T-helper 2 cell treated with Interferon-gamma antibody and Interleukin-4, amounts not matched to agents 100 ng/mL and 5 ng/mL, for 36 hours (primary cell): Measurements from ENCODE around the gene TPP2. TPM values are rescaled to one million over a fixed set of nuclear protein-coding genes. Genes with fewer than 3 reads are reported as not detected.

ENCODE experiments used
- intact Hi-C: fragments of 100-400 bp; cut with micrococcal nuclease; formaldehyde crosslinking; loops from one replicate; pipeline ENCODE4 v1.15.1; 2023
- total RNA-seq: library from RNA; stranded (reverse); gene quantifications from 2 replicates; pipeline ENCODE4 v1.2.3, GENCODE V29; 2022

Gene TPP2
- total RNA-seq, 1 donor from 2014 or later = 95.8 TPM

DNA sequence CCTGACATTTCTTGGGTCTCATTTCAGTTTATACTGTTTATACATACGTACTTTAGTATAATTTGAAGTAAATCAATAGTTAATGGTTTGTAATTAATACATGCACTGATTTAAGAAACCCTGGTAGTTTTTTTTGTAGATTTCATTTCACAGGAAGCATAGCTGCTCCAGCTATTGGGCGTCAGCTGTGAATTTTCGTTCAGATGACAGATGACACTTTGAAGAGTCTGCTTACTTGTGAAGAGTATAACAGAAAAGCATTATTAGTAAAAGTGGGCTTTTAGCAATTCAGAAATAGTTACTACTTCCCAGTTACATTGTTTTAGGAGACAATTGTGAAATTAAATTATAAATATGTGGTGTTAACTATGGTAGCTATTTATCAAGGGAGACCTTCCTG is 53.7 kb downstream of the TPP2 start:
- intact Hi-C loops = no loop called here

DNA sequence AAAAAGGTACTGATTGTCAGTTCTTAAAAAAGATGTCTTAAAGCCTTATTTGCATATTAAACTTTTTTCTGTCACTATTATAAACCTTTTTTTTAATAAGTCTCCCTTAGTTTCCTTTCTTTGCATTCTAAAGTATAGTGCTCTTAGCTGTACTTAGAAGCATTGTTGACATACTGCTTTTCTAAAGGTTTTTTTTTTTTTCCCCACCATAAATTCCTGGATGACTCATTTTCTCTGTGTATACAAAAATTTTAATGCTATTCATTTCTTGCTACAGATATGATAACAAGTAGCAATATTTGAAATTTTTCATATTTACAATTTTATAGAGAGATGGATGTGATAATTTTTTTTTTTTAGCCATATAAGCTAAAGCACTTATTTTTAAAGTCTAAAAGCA is 54.6 kb downstream of the TPP2 start:
- intact Hi-C loops = no loop called here

DNA sequence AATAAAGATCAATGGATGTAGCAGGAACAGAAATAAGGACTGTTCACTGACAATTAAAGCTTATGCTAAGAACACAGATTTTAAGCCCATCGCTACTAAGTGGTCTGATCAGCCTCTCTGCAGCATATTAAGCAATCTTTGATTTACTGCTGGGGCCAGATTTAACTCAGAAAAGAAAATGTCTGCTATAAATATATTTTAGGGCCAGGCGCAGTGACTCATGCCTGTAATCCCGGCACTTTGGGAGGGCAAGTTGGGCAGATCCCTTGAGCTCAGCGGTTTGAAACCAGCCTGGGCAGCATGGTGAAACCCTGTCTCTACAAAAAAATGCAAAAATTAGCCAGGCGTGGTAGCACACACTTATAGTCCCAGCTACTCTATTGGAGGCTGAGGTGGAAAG is 55.1 kb downstream of the TPP2 start:
- intact Hi-C loops = no loop called here

DNA sequence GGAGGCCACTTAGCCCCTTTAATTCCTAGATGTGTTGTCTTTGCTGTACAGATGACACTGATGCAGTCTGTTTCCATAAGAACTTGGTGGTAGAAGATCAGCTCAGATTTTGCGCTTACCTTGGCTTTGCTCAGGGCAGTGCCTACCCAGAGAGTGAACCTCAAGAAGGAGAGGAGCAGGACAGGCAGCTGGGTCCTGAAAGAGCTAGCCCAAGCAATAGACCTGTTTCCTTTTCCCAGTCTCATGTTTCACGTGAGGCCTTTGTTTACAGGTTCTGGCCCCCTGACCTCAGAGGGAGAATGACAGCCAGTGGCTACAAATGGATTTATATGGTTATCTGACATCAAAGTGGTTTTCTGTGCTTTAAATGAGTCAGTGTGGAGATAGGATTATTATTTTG is 58.0 kb downstream of the TPP2 start:
- intact Hi-C loops = loop anchor here (5.0 kb wide), 2 partner anchors 62 to 193 kb away; partner anchors contain the start of gene ERCC5

DNA sequence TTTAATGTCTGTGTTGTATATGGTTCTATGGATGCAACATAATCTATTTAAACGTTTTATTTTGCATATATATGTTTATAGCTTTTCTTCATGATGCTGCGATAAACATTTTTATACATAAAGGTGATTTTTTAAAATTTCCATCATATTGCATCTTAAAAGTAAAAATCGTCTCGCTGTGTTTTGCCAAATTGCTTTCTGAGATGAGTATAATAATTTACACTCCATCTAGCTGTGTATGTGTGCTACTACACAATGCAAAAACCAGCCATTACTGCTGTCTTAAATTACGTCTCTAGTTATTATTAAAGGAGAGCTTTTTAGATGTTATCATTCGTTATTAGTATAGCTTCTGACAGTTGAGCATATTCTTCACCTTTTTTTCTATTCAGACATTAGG is 60.8 kb downstream of the TPP2 start:
- intact Hi-C loops = loop anchor here (5.0 kb wide), 2 partner anchors 65 to 190 kb away; partner anchors contain the start of gene ERCC5

DNA sequence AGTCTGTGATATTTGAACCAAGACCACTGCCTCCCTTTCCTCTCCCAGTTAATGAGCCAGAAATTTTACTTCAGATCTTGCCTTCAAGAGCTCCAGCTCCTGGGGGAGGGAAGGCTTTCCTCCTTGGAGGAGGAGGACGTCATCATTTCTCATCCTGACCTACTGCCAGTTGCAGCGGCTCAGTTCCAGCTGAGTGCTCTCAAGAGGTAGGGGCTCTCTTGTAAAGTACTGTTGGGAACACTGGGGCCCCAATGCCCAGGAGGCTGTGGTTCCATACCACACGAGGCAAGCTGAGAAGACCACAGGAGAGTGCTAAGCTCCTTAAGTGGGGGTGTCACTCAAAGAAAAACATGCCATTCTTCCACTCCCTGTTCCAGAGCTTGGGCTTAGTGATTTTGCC is 61.9 kb downstream of the TPP2 start:
- intact Hi-C loops = loop anchor here (5.0 kb wide), 2 partner anchors 66 to 189 kb away; partner anchors contain the start of gene ERCC5

DNA sequence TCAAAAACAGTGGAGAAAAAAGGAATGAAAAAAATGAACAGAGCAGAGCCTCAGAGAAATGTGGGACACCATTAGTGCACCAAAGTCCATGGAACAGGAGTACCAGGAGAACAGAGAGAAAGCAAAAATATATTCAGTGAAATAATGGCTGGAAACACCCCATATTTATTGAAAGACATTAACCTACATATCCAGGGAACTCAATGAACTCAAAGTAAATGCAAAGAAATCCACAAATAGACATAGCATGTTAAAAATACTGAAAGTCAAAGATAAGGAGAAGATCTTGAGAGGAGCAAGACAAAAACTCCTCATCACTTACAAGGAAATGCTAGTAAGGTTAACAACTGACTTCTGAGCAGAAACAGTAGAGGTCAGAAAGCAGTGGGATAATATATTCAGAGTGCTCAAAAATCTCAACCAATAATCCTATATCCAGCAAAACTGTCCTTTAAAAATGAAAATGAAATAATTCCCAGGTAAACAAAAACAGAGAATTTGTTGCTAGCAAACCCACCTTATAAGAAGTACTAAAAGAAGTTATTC is 62.5 kb downstream of the TPP2 start:
- intact Hi-C loops = loop anchor here (5.0 kb wide), 2 partner anchors 67 to 188 kb away; partner anchors contain the start of gene ERCC5

DNA sequence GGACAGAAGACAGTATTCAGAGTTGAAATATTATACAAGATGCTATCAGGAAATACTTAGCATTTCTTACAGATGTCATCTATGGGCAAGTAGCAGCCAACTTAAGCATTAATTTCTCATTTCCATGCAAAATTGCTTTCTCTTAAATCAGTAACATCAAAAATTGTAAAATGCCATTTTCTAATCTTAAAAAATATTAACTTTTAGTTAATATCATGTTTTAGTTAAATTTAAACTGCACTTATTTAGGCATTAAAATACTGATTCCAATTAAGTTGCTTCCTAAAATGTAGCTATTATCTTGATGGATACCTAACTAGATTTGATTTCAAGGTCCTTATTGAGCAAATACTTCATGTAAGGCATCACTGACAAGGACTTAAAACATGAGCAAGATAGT is 70.2 kb downstream of the TPP2 start:
- intact Hi-C loops = no loop called here

DNA sequence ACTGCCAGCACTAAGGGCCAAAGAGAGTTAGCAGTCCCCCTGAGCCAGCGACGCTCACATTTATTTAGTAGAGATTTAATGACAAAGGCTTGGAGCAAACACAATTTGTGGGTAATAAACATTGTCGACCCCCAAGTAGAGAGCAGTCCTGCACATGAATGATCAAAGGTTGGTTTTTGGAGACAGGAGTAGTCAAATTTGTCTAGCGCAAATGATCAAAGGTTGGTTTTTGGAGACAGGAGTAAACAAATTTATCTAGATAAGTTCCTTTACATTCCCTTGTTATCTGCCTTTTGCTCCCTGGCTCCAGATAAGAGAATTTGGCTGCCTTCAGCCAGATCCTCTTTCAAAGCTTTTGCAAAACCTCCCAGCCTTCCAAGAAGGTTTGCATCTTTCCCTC is 71.1 kb downstream of the TPP2 start:
- intact Hi-C loops = no loop called here

DNA sequence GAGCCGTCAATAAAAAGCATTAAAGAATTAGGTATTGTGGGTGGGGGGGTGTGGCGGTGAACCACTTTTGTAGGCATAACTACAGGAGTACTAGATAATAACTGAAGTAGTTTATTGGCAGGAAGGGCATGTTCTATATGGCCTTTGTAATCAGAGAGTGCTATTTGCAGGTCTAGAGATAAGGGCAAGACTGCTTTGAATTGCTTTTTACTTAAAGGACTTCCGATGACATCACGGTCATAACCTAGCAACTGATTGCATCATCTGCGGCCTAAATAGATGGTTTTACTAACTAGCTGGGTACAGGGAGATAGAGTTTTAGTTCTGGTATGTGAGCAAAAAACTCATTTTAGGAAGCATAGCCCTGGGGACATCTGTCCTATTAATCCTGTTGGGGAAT is 73.3 kb downstream of the TPP2 start:
- intact Hi-C loops = no loop called here

DNA sequence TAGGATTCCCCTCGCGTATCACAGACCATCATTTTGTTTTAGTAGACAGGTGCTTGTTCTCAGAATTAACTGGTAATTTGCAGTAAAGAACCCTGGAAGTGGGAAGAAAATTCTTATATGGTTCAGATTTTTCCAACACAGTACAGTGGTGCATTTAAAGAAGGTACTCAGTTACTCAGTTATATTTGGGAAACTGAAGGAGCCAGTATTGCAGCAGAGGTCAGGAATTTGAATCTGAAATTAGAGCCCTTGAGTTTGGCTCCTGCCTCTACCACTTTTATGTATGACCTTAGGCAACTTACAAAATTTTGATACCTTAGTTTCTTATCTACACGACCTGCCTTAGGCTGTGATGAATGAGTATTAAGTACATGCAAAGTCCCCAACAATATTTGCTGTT is 78.3 kb downstream of the TPP2 start:
- intact Hi-C loops = no loop called here

DNA sequence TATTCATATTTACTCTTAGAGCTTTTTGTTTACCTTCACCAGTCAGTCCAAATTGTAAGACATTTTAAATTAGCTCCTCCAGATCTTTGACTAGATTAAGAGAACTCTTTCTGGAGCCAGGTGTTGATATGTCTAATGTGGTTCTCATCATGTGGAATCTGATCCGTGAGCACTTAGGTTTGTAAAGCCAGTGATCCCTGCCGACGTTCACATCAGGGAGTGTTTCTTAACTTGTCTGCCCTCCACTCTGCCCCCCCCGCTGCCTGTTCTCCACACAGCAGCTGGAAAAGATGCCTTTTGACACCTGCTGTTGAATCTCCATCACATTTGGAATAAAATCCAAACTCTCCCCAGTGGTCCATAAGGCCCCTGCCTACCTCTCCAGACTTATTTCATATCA is 80.3 kb downstream of the TPP2 start:
- intact Hi-C loops = no loop called here

DNA sequence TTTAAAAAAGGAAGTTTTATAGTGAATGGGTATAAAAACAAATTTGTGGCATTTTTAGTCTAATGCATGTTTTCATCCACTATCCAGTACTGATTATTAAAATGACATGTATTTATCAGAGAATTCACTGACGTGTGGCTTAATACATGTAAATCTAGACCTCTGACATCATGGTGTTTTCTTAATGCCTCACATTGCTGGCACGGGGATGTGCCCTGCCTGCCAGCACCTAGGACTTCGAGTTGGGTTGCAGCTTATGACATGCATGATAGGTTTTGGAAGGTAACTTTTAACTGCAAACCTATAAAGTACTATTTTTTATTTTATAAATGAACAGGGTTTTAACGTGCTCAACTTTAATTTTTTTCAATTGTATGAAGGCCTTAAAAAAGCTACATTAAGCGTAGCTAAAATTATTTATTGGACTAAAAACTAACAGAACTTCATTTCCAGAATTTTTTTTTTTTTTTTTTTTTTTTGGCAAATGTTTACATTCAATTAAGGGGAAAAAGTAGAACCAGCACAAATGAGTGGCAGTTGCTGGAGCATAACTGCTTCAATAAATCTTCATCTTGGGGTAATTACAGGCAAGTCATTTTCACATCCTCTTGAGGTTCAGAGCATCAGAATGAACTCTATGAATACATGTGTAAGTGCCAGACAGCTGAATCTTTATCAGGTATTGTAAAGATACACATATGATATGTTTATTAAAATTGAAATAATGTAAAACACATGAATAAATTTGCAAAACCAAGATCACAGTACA is 81.7 kb downstream of the TPP2 start:
- intact Hi-C loops = no loop called here

DNA sequence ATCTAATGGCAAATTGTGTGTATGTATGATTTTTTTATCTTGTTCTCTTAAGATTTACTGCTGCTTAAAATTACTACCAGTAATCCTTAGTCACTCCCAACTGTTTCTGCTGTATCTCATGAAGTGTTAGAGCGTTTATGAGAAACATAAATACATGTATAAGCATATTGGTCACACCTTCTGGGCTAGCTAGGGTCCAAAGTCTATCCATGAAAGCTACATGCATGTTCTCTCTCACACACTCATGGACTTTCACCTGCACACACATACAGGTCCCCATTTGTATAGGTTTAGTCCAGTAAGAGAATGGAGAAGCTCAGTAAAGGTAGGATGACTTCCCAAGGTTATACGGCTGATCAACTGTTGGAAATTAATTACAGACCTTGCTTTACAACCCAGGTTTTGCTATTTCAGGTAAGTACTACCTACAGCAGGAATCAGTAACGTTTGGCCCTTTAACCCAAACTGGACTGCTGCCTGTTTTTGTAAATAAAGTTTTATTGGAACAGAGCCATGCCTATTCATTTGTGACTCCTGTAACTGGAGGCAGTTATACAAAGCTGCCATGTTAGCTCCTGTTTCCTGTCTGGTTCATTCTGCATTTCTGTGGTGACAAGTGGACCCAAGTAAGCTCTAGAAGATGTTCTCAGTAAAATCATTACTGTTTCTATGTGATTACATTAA is 82.8 kb downstream of the TPP2 start:
- intact Hi-C loops = loop anchor here (2.0 kb wide), 1 partner anchor 121 kb away; no protein-coding TSS in a partner anchor

DNA sequence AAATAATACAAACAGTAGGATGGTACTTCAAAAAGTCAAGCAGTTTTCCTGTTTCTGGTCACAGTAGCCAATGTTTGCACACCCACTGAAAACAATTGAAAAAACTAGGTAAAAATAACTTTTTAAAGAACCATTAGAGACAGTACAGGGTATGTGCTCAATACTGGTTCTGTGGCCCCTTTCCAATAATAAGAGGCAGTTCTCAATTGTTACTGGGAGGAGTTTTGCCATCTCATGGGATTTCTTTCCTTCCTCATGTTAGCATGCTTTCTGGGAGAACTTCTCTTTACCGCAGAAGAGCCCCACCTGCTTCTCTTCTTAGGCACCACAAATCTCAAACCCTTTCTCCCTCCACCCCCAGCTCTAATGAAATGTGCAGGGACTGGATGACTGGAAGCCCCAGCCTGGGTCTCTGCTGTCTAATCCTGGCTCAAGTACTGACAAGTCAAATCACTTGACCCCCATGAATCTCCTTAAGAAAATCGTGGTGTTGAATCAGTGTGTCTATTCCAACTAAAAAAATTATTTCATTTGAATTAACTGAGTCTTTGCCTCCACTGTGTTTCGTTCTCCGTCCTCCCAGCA is 83.4 kb downstream of the TPP2 start:
- intact Hi-C loops = loop anchor here (2.0 kb wide), 1 partner anchor 121 kb away; no protein-coding TSS in a partner anchor

DNA sequence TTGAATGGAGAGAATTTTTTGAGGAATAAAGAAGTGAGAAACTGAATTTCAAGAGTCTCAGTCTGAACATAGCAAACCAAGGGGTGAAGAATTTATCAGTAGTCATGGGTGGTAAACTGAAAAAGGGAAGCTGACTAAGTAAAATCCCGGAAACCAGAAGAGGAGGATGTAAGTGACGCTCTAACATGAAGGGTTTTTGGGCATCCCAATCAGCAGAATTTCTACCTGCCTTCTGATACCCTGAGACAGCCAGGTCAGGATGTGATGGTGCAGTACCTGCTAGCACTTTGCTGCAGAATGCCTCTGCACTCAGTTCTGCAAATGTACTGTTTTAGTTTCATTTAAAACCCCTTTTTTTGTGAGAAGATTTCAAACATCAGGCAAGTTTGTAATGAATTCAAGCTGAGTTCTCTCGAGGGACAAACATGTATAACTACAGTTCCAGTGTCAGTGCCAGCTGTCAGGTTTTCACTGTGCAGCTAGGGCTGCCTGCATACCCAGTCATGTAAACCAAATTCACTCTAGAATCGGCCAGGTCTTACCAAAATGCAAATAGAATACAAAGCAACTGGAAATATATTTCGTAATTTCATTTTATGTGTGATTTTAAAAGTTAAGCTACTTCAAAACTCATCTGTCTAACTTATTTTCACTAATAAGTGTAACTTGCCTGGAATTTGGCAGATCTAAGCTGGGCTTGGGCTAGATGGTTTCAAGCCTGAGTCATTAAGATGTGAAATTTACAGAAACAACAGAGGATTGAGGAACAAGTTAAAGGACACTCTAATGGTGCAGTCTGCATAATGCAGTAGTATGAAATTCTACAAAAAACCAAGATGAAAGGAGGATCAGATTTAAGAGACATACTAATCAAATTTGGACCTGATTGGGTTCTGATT is 84.3 kb downstream of the TPP2 start:
- intact Hi-C loops = loop anchor here (2.0 kb wide), 1 partner anchor 120 kb away; no protein-coding TSS in a partner anchor

DNA sequence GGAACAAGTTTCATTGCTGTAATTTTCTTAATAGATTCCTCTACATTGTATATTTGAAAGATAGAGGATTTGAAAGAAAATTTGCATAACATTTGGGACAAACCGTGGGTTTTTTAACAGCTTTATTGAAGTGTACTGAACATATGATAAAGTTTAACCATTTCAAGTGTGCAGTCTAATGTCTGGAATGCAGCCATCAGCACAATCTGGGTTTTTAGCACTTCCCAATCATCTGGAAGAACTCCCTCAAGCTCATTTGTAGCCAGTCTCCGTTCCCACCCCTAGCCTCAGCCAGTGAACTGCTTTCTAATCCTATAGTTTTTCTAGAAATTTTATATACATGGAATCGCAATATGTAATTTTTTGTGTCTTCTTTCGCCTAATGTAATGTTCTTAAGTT is 85.4 kb downstream of the TPP2 start:
- intact Hi-C loops = no loop called here

DNA sequence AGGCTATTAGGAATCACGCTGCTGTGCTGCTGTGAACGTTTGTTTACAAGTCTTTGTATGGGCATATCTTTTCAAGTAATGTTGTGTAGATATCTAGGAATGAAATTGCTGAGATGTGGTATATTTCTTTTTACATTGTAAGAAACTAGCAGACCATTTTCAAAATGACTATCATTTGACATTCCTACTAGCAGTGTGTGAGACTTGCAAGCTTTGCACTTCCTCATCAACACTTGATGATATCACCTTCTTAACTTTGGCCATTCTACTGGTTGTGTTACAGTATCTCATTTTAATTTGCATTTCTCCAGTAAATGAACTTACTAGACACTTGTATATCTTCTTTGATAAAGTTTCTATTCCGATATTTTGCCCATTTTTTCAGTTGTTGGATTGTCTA is 85.9 kb downstream of the TPP2 start:
- intact Hi-C loops = no loop called here

DNA sequence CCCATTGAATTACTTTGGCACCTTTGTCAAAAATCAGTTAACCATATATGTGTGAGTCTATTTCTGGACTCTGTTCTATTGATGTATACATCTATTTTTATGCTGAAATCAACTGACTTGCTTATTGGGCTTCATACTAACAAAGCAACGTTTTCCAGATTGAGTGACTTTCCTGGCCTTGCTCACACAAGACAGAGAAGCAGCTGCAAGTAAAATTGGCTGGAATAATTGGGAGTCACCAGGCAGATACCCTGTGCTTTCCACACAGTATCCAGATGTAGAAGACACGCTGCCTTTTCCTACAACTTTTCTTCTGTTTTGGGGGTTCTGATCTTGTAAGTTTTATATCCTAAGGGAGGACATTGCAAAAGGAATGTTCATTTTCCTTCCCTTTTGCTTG is 86.9 kb downstream of the TPP2 start:
- intact Hi-C loops = no loop called here

DNA sequence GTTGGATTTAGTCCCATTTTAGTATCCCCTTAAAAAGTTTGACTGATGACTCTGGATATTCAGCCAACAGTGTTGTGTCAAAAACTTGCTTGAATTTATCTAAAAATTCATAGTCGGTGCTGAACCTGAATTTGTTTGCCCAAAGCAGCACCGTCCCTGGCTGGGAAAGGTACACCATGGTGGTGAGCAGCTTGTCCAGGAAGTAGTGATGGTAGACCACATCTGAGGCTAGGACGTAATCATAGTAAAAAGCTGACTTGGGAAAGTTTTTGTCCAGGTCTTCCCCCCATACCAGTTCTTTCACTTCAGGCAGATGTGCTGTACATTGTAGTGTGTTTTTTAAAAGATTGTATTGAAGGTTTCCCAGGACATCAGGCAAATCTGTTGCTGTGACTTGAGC is 89.2 kb downstream of the TPP2 start:
- intact Hi-C loops = no loop called here

DNA sequence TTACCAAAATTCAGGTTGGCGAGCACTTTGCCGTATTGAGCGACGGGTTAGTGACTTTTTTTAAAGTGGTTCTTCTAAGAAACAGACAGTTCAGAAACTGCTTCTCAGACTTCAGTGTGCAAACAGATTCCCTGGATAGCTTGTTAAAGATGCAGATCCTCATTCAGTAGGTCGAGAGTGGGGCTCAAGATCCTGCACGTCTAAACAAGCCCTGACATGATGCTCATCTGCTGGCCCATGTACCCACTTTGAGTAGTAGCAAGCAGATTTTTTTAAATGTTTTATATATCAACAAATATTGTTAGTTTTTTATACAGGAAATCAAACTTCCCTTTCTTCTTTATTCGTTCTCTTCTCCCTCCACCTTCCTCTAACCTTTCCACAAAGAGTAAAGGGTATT is 90.7 kb downstream of the TPP2 start:
- intact Hi-C loops = no loop called here
